Measurements from ENCODE around the gene LIFR.

GRCh38 chr5:38472541-38472940 lies 83.9 kb downstream of the LIFR start:
- no peak for TF ChIP-seq EZH2 (IDR thresholded peaks at IDR 0.05; ENCODE audit: borderline replicate concordance, low read depth, low read length, severe bottlenecking)
- TF ChIP-seq CTCF (IDR thresholded peaks at IDR 0.05; ENCODE audit: borderline replicate concordance, extremely low read depth, low read length, poor library complexity, severe bottlenecking) = no peak

All from DND-41 (cell line).